ENCODE results near the gene KIF16B. TPM values are rescaled to one million over a fixed set of nuclear protein-coding genes. Genes with fewer than 3 reads are reported as not detected.
"Not testable (repeated sequence)": the region's sequence is repeated elsewhere in the genome, so short reads cannot be mapped to it uniquely, and the experiment has no call there.

KIF16B gene
- total RNA-seq, 4 donors from 2014 or later: 70.5 to 169 (median 80.2) TPM

DNA sequence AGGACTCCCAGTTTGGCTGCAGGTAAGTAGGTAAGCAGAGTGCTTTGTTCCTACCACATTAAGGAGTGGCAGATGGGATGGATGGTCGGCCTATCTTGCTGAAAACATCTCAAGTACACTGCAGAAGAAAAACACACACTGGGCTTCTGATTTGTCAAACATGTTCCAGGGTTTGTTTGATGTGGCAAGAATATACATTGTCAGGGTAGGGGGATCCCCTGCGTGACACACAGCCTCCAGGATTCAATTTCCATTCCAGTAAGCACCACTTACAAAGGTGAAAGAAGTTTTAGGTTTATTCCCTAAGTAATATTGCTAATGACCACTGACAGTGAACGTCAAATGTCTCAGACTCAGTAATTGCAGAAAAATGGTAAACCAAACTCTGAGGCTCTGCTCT is 26.0 kb upstream of the KIF16B start:
- Histone ChIP-seq H3K27me3 (no peaks in the 10 kb centered on the region), H3K36me3 (no peaks in the 10 kb centered on the region), H3K27ac (no peak overlapping the region), H3K4me1 (no peaks in the 10 kb centered on the region), H3K9me3 (no peaks in the 10 kb centered on the region), H3K4me3 (no peak overlapping the region)
- no peak for DNase-seq
- no peak for TF ChIP-seq POLR2A (IDR thresholded peaks at IDR 0.05)
- TF ChIP-seq, protein P1, sequence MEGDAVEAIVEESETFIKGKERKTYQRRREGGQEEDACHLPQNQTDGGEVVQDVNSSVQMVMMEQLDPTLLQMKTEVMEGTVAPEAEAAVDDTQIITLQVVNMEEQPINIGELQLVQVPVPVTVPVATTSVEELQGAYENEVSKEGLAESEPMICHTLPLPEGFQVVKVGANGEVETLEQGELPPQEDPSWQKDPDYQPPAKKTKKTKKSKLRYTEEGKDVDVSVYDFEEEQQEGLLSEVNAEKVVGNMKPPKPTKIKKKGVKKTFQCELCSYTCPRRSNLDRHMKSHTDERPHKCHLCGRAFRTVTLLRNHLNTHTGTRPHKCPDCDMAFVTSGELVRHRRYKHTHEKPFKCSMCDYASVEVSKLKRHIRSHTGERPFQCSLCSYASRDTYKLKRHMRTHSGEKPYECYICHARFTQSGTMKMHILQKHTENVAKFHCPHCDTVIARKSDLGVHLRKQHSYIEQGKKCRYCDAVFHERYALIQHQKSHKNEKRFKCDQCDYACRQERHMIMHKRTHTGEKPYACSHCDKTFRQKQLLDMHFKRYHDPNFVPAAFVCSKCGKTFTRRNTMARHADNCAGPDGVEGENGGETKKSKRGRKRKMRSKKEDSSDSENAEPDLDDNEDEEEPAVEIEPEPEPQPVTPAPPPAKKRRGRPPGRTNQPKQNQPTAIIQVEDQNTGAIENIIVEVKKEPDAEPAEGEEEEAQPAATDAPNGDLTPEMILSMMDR (IDR thresholded peaks at IDR 0.05): no peak

DNA sequence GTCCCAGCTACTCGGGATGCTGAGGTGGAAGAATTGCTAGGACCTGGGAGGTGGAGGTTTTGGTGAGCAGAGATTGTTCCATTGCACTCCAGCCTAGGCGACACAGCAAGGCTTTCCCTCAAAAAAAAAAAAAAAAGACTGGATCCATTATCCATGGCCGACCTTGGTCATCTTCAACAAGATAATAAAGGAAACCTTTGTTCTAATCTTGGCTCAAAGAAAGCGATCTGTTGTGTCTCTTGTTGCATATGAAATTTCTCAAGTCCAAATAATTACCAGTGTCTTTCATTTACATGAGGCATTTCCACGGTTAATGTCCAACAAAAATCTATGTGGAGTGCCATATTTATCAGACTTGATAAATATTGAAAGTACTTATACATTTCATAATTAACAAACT is 23.7 kb upstream of the KIF16B start:
- Histone ChIP-seq H3K4me3 (no peak overlapping the region), H3K4me1 (no peaks in the 10 kb centered on the region), H3K36me3 (no peaks in the 10 kb centered on the region), H3K27me3 (no peaks in the 10 kb centered on the region), H3K9me3 (no peaks in the 10 kb centered on the region), H3K27ac (no peak overlapping the region)
- DNase-seq: no peak
- no peak for TF ChIP-seq POLR2A (IDR thresholded peaks at IDR 0.05)
- TF ChIP-seq, protein P1 (IDR thresholded peaks at IDR 0.05): no peak

DNA sequence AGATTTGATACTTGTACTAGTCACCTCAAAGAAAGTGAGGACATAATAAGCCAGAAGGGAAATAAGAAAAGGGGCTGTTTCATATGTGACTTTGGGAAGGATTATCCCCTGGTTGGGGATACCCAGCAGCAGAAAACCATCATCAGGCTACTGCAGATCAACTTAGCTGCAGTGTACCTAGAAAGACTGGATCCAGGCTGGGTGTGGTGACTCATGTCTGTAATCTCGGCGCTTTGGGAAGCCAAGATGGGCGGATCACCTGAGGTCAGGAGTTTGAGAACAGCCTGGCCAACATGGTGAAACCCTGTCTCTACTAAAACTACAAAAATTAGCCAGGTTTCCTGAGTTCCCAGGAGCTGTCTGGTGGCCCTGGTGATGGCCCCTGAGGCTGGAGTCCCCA is 23.2 kb upstream of the KIF16B start:
- DNase-seq, H3K9me3 ChIP-seq, H3K4me1 ChIP-seq, H3K4me3 ChIP-seq, H3K36me3 ChIP-seq, H3K27me3 ChIP-seq, H3K27ac ChIP-seq: not testable (repeated sequence)

DNA sequence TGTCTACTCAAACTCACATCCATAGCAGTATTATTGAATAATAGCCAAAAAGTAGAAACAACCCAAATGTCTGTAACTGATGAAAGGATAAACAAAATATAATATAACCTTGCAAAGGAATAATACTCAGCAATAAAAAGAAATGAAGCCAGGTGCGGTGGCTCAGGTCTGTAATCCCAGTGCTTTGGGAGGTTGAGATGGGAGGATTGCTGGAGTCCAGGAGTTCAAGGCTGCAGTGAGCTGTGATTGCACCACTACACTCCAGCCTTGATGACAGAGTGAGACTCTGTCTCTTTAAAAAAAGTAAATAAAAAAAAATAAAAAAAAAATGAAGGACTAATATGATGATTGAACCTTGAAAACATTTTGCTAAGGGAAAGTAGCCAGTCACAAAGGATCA is 22.1 kb upstream of the KIF16B start:
- Histone ChIP-seq H3K27me3 (no peaks in the 10 kb centered on the region), H3K27ac (no peak overlapping the region), H3K36me3 (no peaks in the 10 kb centered on the region), H3K4me1 (no peaks in the 10 kb centered on the region), H3K9me3 (no peaks in the 10 kb centered on the region), H3K4me3 (no peak overlapping the region)
- TF ChIP-seq POLR2A (IDR thresholded peaks at IDR 0.05): no peak
- TF ChIP-seq, protein P1 (IDR thresholded peaks at IDR 0.05): no peak
- DNase-seq: no peak

DNA sequence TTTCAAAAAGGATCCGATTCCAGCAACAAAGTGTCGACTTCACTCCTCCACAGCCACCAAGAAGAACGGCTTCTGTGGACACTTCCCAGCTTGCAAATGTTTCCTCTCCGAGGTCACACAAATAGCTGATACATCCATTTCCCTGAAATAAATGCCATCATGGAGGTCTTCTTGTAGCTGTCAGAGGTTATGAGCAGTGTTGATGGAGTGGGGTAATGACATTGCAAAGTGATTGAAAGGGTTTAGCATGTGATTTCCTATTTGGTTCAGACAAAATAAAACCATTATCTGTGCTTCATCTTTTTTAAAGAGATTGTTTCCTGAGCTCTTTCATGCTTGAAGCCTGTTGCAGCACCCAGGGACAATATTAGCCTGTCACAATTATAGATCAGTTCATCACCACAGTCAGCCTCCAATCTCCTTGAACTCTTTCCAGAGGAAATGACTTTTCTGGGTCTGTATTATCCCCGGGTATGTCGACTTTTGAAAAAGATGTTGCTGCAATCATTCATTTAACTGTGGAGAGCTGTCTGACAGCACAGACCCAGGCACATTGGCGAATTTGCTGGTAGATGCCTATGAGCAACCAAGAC is 16.9 kb upstream of the KIF16B start:
- Histone ChIP-seq H3K9me3 (no peaks in the 10 kb centered on the region), H3K27me3 (no peaks in the 10 kb centered on the region), H3K4me1 (peaks cover 0 to 13% (median 0%) of the 10 kb centered on the region in 4 donors), H3K27ac (no peak overlapping the region), H3K4me3 (no peak overlapping the region), H3K36me3 (no peaks in the 10 kb centered on the region)
- no peak for TF ChIP-seq POLR2A (IDR thresholded peaks at IDR 0.05)
- TF ChIP-seq, protein P1 (IDR thresholded peaks at IDR 0.05): no peak
- DNase-seq: no peak

DNA sequence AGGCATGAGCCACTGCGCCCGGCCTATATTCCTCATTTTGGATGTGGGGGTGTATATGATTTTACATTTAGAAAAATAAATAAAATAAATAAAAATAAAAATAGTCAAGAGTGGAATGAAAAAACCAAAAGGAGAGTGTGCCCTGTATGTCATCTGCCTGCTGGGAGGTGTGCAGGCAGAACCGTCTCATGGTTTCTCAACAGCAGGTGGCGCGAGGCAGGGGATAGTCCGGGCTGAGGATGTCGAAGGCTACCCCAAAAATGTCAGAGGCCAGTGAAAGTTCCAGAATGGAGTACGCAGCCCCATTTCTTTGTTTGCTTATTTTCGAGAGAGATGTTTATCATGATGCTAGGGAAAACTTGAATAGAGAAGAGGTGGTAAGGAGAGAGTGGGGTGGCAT is 16.4 kb upstream of the KIF16B start:
- no peak overlapping the region for H3K27ac ChIP-seq
- H3K4me1 ChIP-seq: peaks cover 0 to 13% (median 0%) of the 10 kb centered on the region in 4 donors
- TF ChIP-seq, protein P1 (IDR thresholded peaks at IDR 0.05): no peak
- no peak for TF ChIP-seq POLR2A (IDR thresholded peaks at IDR 0.05)
- no peak overlapping the region for H3K4me3 ChIP-seq
- no peaks in the 10 kb centered on the region for H3K36me3 ChIP-seq
- no peaks in the 10 kb centered on the region for H3K9me3 ChIP-seq
- DNase-seq: no peak
- no peaks in the 10 kb centered on the region for H3K27me3 ChIP-seq
